Measurements from ENCODE around the gene CEP112. TPM values are rescaled to one million over a fixed set of nuclear protein-coding genes. Genes with fewer than 3 reads are reported as not detected.

Gene CEP112
- total and polyA plus RNA-seq, 2 experiments from 2014 or later: 4.0 to 4.3 TPM

DNA sequence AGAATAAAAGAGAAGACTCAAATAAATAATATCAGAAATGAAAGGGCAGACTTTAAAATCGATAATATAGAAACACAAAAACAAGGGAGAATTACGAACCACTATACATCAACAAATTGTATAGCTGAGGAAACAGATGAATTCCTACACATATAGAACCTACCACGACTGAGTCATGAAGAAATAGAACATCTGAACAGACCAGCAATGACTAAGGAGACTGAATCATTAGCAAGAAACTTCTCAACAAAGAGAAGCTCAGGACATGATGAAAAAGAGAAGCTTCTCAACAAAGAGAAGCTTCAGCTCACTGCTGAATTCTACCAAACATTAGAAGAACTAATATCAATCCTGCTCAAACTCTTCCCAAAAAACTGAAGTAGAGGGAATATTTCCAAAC is 255.9 kb downstream of the CEP112 start:
- no peaks in the 10 kb centered on the region for H3K4me1 Mint-ChIP-seq
- Histone ChIP-seq H3K27me3 (ENCODE audit: insufficient read depth) (no peaks in the 10 kb centered on the region), H3K4me3 (no peak overlapping the region), H2AFZ (no peak overlapping the region), H3K4me2 (no peak overlapping the region), H3F3A (replicated peaks; ENCODE audit: low read depth) (no peaks in the 10 kb centered on the region), H3K27ac (ENCODE audit: low read depth) (no peak overlapping the region), H3K36me3 (ENCODE audit: insufficient read depth) (no peaks in the 10 kb centered on the region), H4K20me1 (replicated peaks; ENCODE audit: insufficient read depth) (no peaks in the 10 kb centered on the region), H3K4me1 (ENCODE audit: insufficient read depth) (no peaks in the 10 kb centered on the region), H3K9me2 (ENCODE audit: insufficient read depth) (no peaks in the 10 kb centered on the region), H3K79me2 (replicated peaks; ENCODE audit: insufficient read depth) (no peaks in the 10 kb centered on the region)
- peaks cover 4% of the 10 kb centered on the region for H3K27me3 Mint-ChIP-seq (ENCODE audit: insufficient read depth, low read depth, poor library complexity)
- no peak overlapping the region for H3K4me3 Mint-ChIP-seq
- peaks cover 14% of the 10 kb centered on the region for H3K36me3 Mint-ChIP-seq (ENCODE audit: low read depth)
- H3K27ac Mint-ChIP-seq: no peak overlapping the region
- H3K9me3 Mint-ChIP-seq: peaks cover 35% of the 10 kb centered on the region
- ATAC-seq (no peak), DNase-seq (ENCODE audit: low spot score) (no peak)
- TF ChIP-seq ZNF114 (CRISPR knock-in tag; IDR thresholded peaks at IDR 0.05): no peak
- no peak for TF ChIP-seq ZNF462 (CRISPR knock-in tag; IDR thresholded peaks at IDR 0.05)
- no peak for TF ChIP-seq CREB1 (CRISPR knock-in tag; IDR thresholded peaks at IDR 0.05; ENCODE audit: low read depth)
- no peak for TF ChIP-seq POLR2AphosphoS5 (IDR thresholded peaks at IDR 0.05; ENCODE audit: low read depth)
- no peak for TF ChIP-seq EZH2phosphoT487 (IDR thresholded peaks at IDR 0.05; ENCODE audit: unreplicated experiment)
- TF ChIP-seq NANOG (IDR thresholded peaks at IDR 0.05; ENCODE audit: borderline replicate concordance): no peak
- TF ChIP-seq EZH2 (IDR thresholded peaks at IDR 0.05; ENCODE audit: low read depth, unreplicated experiment): no peak
- TF ChIP-seq, protein P1, sequence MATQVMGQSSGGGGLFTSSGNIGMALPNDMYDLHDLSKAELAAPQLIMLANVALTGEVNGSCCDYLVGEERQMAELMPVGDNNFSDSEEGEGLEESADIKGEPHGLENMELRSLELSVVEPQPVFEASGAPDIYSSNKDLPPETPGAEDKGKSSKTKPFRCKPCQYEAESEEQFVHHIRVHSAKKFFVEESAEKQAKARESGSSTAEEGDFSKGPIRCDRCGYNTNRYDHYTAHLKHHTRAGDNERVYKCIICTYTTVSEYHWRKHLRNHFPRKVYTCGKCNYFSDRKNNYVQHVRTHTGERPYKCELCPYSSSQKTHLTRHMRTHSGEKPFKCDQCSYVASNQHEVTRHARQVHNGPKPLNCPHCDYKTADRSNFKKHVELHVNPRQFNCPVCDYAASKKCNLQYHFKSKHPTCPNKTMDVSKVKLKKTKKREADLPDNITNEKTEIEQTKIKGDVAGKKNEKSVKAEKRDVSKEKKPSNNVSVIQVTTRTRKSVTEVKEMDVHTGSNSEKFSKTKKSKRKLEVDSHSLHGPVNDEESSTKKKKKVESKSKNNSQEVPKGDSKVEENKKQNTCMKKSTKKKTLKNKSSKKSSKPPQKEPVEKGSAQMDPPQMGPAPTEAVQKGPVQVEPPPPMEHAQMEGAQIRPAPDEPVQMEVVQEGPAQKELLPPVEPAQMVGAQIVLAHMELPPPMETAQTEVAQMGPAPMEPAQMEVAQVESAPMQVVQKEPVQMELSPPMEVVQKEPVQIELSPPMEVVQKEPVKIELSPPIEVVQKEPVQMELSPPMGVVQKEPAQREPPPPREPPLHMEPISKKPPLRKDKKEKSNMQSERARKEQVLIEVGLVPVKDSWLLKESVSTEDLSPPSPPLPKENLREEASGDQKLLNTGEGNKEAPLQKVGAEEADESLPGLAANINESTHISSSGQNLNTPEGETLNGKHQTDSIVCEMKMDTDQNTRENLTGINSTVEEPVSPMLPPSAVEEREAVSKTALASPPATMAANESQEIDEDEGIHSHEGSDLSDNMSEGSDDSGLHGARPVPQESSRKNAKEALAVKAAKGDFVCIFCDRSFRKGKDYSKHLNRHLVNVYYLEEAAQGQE (IDR thresholded peaks at IDR 0.05; ENCODE audit: unreplicated experiment): no peak
- no peak for TF ChIP-seq ZNF331 (CRISPR knock-in tag; IDR thresholded peaks at IDR 0.05; ENCODE audit: low read depth)
- no peak for TF ChIP-seq ETS1 (IDR thresholded peaks at IDR 0.05)
- TF ChIP-seq STAT1 (IDR thresholded peaks at IDR 0.05; ENCODE audit: unreplicated experiment): no peak
- TF ChIP-seq CTCF (conservative IDR thresholded peaks at IDR 0.05; ENCODE audit: low read depth in 2 of 2): no peak
